ENCODE results near the gene TMEM14A.
A peak's percentile ranks its signal among the peaks of the same experiment; 100 is the strongest.
"Not testable (repeated sequence)": the region's sequence is repeated elsewhere in the genome, so short reads cannot be mapped to it uniquely, and the experiment has no call there.

The TMEM14A gene

DNA sequence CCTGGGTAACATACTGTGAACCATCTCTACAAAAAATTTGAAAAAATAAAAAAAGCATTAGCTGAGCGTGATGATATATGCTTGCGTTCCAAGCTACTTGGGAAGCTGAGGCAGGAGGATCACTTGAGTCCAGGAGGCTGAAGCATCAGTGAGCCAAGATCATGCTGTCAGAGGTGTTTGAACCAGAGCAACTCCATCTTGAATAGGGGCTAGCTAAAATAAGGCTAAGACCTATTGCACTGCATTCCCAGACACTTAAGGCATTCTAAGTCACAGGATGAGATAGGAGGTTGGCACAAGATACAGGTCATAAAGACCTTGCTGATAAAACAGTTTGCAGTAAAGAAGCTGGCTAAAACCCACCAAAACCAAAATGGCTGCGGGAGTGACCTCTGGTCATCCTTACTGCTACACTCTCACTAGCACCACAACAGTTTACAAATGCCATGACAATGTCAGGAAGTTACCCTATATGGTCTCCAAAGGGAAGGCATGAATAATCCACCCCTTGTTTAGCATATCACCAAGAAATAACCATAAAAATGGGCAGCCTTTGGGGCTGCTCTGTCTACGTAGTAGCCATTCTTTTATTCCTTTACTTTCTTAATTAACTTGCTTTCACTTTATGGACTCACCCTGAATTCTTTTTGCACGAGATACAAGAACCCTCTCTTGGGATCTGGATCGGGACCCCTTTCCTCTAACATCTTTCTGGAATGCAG is 34.0 kb downstream of the TMEM14A start:
- not testable (repeated sequence) for DNase-seq

DNA sequence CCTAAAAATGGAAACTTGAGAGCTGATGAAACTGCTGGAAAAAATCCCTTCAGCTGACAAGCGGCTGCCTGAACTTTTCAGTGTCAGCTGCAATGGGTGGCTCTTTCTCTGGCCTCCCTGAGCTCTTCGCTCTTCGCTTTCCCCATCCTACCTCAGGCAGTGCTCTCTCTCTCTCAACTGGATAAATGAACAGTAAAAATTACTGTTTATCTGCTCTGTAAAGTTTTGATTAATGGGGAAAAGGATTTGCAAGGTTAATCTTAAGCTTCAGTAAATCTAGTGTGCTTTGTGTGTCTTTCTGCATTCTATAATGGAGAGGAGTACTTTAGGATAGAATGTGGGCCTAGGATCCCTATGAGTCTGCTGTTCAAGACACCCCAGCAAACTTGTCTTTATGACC is 35.1 kb downstream of the TMEM14A start:
- no peak for DNase-seq

DNA sequence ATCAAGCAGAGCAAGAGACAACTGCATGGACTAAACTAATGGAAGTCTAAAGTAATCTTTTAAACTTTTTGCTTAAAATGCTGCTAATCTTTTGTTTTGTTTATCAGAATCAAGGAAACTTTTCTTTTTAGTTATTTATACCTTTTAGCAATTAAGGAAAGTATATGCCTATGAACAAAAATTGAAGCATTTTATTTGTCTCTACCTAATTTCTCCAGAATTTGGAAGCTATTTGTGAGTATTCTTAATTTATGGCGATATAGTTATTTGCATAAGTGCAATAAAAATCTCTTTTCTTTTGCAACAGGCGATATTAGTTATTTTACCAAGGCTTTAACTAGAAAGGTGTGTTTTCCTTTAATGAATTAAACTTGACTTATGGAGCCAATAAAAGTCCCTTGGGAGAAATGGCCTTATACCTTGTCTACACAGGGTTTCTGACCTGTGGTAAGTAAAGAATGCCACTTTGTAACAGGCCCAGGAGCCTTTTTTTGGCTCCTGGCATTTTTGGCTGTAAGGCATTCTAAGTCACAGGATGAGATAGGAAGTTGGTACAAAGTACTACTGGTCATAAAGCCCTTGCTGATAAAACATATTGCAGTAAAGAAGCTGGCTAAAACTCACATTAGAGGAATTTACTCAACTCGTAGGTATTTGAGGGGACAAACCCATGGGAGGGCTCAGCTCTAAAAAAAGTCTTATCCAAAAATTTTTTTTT is 37.2 kb downstream of the TMEM14A start:
- DNase-seq: no peak

DNA sequence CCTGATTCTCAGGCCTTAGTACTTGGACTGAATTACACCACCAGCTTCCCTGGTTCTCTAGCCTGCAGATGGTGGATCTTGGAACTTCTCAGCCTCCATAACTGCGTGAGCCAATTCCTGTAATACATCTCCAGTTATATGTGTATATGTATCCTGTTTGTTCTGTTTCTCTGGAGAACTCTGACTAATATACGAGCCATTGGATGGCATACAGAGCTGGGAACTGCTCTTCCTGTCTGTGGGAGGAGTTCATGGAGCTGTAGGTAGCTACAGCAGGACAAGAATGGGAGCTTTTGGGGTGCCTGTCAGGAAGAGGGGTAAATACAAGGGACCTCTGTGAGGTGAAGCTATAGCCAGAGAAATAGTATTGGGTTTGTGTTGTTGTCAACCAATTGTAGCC is 41.2 kb downstream of the TMEM14A start:
- no peak for DNase-seq

DNA sequence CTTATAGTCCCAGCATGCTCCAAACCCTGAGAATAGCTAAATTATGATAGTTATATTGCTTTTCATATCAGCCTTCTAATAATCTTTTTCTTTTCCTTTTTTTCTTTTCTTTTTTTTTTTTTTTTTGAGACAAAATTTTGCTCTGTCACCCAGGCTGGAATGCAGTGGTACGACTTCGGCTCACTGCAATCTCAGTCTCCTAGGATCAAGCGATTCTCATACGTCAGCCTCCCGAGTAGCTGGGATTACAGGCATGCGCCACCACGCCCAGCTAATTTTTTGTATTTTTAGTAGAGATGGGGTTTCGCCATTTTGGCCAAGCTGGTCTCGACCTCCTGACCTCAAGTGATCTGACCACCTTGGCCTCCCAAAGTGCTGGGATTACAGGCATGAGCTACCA is 43.8 kb downstream of the TMEM14A start:
- not testable (repeated sequence) for DNase-seq

DNA sequence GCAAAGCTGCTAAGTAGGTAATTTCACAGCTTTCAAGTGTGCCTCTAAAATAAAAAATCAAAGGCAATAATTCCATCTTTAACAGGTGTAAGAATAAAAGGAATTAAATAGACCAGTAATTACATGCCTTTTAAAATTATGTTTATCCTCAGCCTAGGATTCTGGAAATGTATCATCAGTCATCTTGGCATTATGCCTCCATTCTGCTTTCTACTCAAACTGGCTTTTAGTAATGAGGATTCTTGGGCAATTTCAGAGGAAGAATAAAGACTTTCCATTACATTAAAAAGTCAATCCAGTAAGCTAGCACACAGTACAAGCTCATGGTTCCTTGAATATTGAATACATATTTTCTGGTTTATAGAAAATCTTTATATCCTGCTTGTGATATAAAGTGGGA is 47.6 kb downstream of the TMEM14A start:
- DNase-seq: peak; percentile 60 to 92

DNA sequence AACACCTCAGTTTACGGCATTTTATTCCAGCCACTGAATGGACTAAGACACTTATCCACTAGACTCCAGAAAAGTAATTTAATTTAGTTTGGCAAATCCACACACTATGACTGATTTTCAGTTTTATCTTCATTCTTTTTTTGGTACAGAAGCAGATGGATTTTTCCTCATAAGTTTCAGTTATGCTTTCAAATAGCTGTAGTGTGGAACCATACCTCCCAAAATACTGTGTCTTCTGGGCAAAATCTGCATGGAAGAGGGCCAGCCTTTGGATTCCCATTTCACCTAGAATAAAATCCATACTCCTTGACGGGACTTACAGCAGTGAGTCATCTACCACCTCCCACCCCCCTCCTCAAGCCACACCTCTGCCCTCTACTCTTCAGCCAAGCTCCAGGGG is 49.4 kb downstream of the TMEM14A start:
- DNase-seq: no peak

DNA sequence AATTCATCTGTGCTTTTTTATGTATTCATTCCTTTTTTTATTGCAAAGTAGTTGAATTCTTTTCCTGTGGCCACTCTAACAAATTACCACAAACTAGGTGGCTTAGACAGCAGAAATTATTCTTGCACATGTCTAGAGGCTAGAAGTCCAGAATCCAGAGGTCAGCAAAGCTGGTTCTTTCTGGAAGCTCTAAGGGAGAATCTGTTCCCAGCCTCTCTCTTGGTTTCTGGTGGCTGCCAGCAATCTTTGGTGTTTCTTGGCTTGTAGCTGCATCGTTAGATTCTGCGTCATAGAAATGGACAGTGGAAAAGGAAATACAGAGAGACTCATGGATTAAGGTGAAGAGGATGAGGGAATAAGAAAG is 53.1 kb downstream of the TMEM14A start:
- no peak for DNase-seq

DNA sequence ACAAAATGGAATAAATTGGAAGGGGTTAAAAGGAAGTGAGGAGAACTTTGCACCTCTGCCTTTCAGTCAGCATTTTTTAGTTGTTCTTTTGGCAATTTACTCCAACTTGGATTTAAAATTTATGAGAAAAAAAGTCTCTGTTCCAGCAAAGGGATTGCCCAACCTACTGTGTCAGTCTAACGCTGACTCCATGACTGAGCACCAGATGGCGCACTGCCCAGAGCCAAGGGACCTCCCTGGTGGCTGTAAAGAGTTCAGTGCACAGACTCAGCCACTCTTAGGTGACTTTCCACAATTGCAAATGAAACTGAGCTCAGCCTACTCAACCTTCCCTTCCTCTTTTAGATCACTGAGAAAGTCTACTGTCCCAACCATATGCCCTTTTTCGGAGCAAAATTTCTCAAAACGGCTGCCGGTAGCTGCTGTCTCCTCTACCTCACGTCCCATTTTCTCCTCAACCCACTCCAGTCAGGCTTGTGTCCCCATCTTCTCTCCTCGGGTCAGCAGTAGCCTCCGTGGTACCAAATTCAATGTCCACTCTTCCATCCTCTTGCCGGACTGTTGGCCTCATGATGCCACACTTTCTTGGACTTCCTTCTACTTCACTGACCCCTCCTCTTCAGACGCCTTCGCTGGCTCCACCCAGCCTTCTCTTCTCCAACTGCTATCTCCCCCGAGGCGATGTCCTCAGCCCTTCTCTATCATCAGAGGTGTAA is 53.7 kb downstream of the TMEM14A start:
- peak; percentile 77 to 93 for DNase-seq

DNA sequence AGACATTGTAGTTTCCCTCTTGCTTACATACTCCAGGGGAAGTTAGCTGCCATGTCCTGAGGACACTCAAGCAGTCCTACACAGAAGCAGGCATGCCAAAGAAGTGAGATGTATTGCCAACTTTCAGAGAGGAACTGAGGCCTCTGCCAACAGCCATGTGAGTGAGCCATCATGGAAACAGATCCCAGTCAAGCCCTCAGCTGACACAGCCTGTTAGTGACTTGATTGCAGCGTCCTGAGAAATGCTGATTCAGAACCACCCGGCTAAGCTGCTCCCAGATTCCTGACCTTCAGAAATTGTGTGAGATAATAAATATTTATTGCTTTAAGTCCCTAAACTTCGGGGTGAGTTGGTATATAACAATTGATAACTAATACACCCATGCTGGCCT is 54.2 kb downstream of the TMEM14A start:
- DNase-seq: peak in 1 of 2 experiments; percentile 56

DNA sequence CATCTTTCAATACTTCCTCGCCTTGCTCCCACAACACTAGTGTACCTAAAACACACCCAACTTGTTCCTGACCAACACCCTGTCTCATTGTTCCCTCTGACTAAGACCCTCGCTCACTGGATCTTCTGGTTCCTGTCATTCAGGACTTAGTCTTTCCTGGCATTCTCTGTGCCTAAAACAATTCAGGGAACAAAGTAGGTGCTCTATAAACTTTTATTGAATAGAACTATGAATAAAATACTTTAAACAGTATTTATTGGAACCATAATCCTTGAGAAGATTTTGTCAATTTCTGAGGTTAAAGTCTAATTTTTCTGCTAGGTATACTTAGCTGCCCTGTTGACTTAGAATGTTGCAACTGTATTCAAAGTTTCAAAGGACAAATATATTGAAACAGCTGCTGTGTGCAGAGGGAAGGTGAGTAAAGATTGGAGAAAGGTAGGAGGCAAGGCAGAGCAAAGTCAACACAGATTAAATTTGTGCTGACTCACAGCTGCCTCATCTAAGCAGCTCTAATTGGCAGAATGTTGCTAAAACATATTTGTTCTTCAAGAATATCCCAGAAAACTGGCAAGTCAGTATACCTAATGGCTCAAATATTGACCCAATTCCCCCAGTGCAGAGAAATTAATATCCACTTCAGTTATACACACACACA is 54.8 kb downstream of the TMEM14A start:
- DNase-seq: peak; percentile 86 to 98

DNA sequence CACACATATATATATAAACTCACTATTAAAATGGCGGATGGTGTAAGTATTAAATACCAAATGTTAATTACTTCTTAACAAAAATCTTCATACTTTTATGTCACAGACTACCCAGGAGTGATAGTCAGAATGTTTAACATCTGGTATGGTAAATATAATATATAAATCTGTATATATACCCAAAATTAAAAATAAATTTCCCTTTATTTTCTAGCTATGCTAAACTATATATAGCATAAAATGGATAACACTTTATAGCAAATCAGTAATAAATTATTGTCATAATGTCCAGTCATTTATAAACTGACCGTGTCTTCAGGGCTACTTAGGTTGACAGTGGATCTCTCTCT is 55.3 kb downstream of the TMEM14A start:
- no peak for DNase-seq

DNA sequence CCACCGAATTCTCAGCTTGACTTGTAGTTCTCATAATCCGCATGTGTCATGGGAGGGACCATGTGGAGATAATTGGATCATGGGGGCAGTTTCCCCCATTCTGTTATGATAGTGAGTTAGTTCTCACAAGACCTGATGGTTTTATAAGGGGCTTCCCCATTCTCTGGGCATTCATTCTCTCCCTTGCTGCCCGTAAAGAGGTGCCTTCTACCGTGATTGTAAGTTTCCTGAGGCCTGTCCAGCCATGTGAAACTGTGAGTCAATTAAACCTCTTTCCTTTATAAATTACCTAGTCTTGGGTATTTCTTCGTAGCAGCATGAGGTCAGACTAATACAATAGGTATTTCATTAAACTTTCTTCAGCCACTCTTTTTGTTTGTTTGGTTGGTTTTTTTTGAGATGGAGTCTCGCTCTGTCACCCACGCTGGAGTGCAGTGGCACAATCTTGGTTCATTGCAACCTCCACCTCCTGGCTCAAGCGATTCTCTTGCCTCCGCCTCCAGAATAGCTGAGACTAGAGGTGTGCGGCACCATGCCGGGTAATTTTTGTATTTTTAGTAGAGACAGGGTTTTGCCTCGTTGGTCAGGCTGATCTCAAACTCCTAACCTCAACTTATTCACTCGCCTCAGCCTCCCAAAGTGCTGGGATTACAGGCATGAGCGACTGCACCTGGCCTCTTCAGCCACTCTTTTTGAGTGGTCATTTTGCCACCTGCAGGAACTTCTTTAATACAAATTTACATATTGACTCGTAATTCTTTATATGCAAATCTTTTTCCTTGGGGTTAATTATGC is 56.0 kb downstream of the TMEM14A start:
- peak in 1 of 2 experiments; percentile 41 for DNase-seq

DNA sequence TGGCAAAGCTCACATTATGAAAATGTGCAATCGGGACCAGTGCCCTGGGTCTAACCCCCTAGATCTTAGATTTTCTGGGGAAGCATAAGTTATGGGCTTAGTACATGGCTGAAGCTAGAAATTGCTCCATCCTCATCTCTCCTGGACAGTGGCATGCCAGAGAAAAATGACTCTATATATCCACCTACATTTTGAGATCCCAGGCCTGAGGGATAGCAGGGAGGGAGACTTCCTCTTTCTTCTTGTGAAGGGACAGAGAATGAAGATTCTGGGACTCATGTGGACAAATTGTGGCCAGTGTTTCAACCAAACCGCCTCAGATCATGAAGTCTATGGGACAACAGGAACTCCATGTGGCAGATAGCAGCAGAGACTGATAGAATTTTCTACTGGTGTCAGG is 57.0 kb downstream of the TMEM14A start:
- DNase-seq: peak in 1 of 2 experiments; percentile 23

DNA sequence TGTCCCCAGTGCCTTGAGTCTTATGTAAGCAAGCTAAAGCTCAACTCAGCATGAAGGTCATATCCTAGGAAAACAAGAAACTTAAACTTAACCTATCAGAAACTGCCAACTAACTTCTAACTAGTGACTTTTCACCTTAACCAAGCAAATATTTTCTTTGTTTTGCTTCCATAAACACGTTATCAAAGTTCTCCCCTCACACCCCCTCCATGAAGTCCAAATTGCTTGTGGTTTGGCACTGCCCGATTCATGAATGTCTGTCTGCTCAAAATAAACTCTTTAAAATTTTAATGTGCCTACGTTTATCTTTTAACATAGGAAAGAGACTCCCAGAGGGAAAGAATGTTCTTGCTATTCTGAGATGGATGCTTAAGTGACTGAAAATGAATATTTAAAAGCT is 57.5 kb downstream of the TMEM14A start:
- DNase-seq: no peak

DNA sequence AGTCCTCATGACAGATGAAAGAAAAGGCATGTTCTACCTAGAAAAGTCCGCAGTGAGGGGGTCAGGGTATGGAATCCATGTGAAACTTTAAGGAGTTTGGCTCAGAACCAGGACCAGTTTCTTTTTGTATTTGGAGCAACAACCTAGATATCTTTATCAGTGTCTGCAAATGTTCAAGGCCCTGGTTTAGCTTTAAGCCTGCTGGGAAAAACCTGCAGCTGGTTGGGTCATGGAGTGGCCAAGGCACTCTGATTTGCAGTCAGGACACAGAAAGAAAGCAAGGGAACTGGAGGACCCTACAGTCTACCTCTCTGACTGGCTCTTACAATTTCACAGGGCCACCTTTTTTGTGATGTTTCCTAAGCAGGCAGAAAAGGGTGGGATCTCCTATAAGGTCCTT is 58.7 kb downstream of the TMEM14A start:
- DNase-seq: no peak

DNA sequence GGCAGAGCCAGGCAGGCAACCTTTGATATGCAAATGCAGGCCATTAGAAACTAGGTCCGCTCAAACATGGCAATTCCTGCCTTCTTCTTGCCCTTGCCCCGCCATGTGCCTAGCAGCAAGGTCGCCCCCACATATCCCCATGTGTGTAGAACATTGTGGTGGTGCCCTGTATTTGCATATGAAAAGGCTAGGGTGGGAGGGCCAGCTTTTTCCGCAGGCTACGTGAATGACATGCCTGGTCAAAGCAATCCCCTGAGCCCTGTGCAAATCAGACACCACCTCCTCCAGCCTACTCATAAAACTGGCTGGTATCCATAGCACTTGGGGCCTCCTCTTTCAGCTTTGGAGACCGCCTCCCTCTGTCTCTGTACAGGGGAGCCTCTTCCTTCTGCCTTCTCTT is 60.8 kb downstream of the TMEM14A start:
- peak in 1 of 2 experiments; percentile 34 for DNase-seq

DNA sequence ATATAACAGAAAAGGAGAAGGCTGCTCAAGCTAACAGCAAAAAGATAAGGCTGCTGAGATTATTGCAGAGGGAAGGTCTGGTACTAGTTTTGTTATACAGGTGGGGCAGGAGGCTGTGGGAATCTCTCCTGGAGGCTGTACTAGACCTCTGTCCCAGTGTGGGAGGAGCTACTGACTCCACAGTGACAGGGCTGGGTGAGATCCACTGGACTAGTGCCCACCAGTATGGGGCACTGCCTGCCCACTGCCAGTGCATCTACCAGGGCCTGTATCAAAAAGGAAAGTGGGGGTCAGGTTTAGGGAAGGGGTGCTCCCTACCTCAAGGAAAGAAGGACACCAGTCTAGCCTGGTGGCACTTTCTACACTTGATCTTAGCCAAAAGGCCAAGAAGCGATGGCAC is 62.3 kb downstream of the TMEM14A start:
- no peak for DNase-seq

DNA sequence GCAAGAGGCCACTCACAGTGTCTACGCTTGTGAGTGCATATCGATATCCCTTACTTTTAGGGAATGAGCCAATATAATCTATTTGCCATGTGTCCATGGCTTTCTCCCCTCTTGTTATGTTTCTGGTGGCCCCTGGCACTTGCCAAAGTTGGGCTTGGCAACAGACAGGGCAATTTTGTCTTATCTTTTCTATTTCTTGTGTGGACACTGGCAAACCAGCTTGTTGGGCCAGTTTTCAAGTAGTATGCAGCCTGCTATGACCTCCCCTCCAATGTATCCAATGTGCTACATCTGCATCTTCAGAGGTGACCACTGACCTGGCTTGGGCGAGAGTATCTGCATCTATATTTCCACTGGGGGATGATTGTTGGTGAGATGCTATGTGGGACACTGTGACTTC is 63.2 kb downstream of the TMEM14A start:
- no peak for DNase-seq

DNA sequence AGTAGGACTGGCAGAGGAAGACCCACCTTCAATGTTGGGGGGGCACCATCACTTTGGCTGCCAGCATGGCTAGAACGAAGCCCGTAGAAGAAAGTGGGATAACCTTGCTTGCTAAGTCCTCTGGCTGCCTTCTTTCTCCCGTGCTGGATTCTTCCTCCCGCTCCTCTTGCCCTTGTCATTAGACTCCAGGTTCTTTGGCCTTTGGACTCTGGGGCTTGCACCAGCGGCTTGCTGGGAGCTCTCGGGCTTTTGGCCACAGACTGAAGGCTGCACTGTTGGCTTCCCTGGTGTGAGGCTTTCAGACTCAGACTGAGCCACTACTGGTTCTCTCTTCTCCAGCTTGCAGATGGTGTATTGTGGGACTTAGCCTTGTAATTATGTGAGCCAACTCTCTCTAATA is 64.2 kb downstream of the TMEM14A start:
- DNase-seq: no peak

DNA sequence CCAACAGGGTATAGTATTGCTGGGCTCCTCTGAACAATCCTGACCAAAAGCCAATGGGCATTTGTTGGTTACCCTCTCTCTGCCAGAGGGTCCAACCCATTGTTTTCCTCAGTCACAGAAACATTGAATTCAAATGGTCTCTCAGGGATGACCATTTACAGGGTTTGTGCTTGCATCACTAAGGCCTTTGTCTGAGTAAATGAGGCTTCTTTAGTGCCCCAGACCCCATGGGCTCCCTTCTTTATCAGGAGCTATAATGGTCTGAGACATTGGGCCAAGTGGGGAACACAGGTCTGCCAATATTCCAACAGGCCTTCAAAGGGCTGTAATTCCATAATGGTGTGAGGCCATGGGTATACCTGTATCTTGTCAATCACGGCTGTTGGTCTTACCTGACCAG is 65.2 kb downstream of the TMEM14A start:
- DNase-seq: no peak

All from NCI-H2081 (cell line).